ENCODE data around the gene ROMO1. TPM values are rescaled to one million over a fixed set of nuclear protein-coding genes. Genes with fewer than 3 reads are reported as not detected.

The ROMO1 gene
- total RNA-seq, 4 donors from 2014 or later, result 146 to 299 (median 212) TPM

DNA sequence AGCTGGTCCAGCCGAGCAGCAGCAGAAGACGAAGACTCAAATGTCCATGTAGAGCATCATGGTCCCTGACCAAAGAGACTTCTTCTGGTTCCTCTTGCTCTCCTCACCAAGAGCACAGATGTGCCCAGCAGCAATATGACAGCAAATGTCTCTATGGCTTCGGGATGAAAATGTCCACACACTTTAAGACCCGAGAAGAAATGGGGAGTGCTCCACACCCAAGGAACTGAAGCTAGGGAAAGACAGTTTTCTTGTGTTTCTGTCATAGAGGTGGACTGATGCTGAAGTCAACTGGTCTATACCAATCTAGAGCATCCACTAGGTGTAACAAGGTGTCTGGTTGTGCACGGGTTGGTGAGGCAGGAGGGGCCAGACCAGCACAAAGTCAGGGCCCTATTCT, 30.0 kb upstream of the ROMO1 start:
- Histone ChIP-seq H3K27me3 (no peaks in the 10 kb centered on the region), H3K27ac (no peak overlapping the region), H3K36me3 (peaks cover 61% of the 10 kb centered on the region), H3K4me3 (no peak overlapping the region), H3K4me1 (no peaks in the 10 kb centered on the region), H3K9me3 (no peaks in the 10 kb centered on the region)
- TF ChIP-seq, protein P1, sequence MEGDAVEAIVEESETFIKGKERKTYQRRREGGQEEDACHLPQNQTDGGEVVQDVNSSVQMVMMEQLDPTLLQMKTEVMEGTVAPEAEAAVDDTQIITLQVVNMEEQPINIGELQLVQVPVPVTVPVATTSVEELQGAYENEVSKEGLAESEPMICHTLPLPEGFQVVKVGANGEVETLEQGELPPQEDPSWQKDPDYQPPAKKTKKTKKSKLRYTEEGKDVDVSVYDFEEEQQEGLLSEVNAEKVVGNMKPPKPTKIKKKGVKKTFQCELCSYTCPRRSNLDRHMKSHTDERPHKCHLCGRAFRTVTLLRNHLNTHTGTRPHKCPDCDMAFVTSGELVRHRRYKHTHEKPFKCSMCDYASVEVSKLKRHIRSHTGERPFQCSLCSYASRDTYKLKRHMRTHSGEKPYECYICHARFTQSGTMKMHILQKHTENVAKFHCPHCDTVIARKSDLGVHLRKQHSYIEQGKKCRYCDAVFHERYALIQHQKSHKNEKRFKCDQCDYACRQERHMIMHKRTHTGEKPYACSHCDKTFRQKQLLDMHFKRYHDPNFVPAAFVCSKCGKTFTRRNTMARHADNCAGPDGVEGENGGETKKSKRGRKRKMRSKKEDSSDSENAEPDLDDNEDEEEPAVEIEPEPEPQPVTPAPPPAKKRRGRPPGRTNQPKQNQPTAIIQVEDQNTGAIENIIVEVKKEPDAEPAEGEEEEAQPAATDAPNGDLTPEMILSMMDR (IDR thresholded peaks at IDR 0.05), result no peak
- TF ChIP-seq POLR2A (IDR thresholded peaks at IDR 0.05) (no peak), EP300 (IDR thresholded peaks at IDR 0.05) (no peak), POLR2AphosphoS5 (IDR thresholded peaks at IDR 0.05) (no peak)
- DNase-seq (ENCODE audit: low spot score in 2 of 2), result peak in 1 of 2 donors; percentile 15
- WGBS, result 96% methylated on average over 5 of the region's 5 CpGs

DNA sequence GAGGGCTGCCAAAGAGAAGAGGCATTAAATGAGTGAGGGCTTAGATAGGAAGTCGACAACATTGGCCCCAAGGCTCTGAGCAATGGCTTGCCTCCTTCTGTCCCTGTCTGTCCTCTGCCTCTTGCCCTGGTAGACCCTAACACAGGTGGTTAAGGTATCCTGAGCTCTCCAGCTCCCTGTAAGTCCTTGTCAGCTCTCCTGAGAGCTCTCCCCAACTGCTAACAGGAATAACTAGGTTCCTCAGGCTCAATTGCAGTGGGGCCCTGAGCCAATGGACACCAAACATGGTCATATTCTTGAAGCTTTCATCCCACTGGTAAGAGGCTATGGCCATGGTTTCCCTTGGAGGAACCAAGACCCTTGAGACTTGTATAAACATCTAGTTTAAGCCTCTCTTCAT, 29.5 kb upstream of the ROMO1 start:
- Histone ChIP-seq H3K27ac (no peak overlapping the region), H3K36me3 (peaks cover 65% of the 10 kb centered on the region), H3K4me3 (no peak overlapping the region), H3K4me1 (no peaks in the 10 kb centered on the region), H3K9me3 (no peaks in the 10 kb centered on the region), H3K27me3 (no peaks in the 10 kb centered on the region)
- 100% methylated on average over 1 of the region's 1 CpG for WGBS
- DNase-seq (ENCODE audit: low spot score in 2 of 2), result no peak
- TF ChIP-seq EP300 (IDR thresholded peaks at IDR 0.05), result no peak
- TF ChIP-seq POLR2AphosphoS5 (IDR thresholded peaks at IDR 0.05), result no peak
- no peak for TF ChIP-seq POLR2A (IDR thresholded peaks at IDR 0.05)
- TF ChIP-seq, protein P1 (IDR thresholded peaks at IDR 0.05), result no peak

DNA sequence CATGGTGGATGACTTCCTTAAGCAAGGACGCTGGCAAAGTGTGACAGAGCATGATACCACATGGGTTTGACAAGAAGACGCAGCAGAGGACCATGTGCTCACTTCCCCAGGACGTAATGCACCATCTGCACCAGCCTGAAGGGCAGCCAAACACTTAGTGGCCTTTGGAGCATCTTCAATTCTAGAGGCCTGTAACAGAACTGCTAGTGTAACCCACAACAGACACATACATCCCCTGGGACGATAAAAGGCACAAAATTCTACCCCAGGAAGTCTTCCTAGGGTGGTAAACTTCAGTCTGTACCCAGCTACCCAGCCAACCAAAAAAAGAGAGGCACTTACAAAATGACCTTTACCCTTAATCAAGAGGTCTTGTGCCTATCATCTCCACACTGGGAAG, 25.3 kb upstream of the ROMO1 start:
- Histone ChIP-seq H3K4me1 (no peaks in the 10 kb centered on the region), H3K36me3 (peaks cover 83% of the 10 kb centered on the region), H3K9me3 (no peaks in the 10 kb centered on the region), H3K4me3 (no peak overlapping the region), H3K27me3 (no peaks in the 10 kb centered on the region), H3K27ac (no peak overlapping the region)
- TF ChIP-seq, protein P1 (IDR thresholded peaks at IDR 0.05), result no peak
- TF ChIP-seq POLR2A (IDR thresholded peaks at IDR 0.05) (no peak), POLR2AphosphoS5 (IDR thresholded peaks at IDR 0.05) (no peak), EP300 (IDR thresholded peaks at IDR 0.05) (no peak)
- WGBS, result 96% methylated on average over 3 of the region's 4 CpGs
- no peak for DNase-seq (ENCODE audit: low spot score in 2 of 2)

DNA sequence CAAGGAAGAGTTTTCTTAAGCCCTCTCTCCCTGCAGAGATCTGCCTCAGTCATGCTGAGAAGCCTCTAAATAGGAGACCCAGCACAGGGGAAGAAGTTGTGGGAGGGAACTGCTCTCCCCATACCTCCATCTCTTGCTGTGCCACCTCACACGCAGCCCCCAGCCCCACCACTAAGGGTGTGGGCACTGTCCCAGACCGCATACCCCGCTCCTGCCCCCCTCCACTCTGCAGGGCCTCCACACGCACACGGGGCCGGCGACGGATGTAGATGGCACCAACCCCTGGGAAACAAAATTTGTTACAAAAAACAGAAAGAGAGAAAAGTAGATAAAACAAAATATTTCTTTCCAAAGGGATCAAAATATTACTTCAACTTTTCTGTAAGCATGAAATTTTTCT, 24.3 kb upstream of the ROMO1 start:
- no peak for TF ChIP-seq POLR2AphosphoS5 (IDR thresholded peaks at IDR 0.05)
- no peak for TF ChIP-seq EP300 (IDR thresholded peaks at IDR 0.05)
- TF ChIP-seq POLR2A (IDR thresholded peaks at IDR 0.05), result no peak
- TF ChIP-seq, protein P1 (IDR thresholded peaks at IDR 0.05), result no peak
- no peak for DNase-seq (ENCODE audit: low spot score in 2 of 2)
- no peaks in the 10 kb centered on the region for H3K4me1 ChIP-seq
- no peak overlapping the region for H3K27ac ChIP-seq
- no peak overlapping the region for H3K4me3 ChIP-seq
- 98% methylated on average over 8 of the region's 8 CpGs for WGBS
- no peaks in the 10 kb centered on the region for H3K9me3 ChIP-seq
- H3K36me3 ChIP-seq, result peaks cover 79% of the 10 kb centered on the region
- H3K27me3 ChIP-seq, result no peaks in the 10 kb centered on the region

DNA sequence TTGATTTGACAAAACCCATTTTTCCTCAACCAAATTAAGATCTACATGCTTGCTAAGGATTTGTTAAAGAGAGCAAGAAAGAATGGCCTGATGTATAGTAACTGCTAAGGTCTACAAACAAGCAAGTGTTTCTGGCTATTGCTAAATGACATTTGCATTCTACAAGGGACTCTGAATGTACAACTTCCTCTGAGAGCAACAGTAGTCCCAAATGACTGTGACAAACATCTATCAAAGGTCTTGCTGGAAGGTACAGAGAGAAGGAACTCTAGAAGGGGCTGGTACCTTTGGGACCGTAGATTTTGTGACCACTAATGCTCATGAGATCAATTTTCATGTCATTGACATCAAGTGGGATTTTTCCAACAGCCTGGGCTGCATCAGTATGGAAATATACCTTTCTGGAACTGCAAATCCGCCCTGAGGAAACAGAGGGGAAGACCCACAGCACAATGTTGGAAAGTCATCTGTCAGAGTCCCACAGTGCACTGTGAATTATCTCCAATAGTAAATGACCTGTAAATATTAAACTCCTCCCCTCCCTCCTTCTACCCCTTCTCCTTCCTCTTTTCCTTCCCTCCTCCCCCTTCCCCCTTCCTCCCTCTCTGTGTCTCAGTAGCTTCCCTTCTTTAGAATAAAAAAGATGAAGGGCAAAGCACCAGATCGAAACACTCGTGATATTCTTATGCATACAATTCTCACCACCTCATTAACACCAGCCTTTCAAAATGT, 18.6 kb upstream of the ROMO1 start:
- DNase-seq (ENCODE audit: low spot score in 2 of 2), result no peak

More for the DNA sequence above, 18.6 kb upstream of the ROMO1 start:
- no peak for TF ChIP-seq EP300 (IDR thresholded peaks at IDR 0.05)
- H3K27ac ChIP-seq, result no peak overlapping the region
- H3K4me1 ChIP-seq, result no peaks in the 10 kb centered on the region
- H3K4me3 ChIP-seq, result no peak overlapping the region
- no peaks in the 10 kb centered on the region for H3K9me3 ChIP-seq
- H3K27me3 ChIP-seq, result no peaks in the 10 kb centered on the region
- 80% methylated on average over 4 of the region's 4 CpGs for WGBS
- peaks cover 65% of the 10 kb centered on the region for H3K36me3 ChIP-seq

Data from suprapubic skin (tissue), 4 donors.